ENCODE results near the gene PCDH9. TPM values are rescaled to one million over a fixed set of nuclear protein-coding genes. Genes with fewer than 3 reads are reported as not detected.

Gene PCDH9
- total and polyA plus RNA-seq, 8 donors, result 2.0 to 11.6 (median 3.1) TPM

DNA sequence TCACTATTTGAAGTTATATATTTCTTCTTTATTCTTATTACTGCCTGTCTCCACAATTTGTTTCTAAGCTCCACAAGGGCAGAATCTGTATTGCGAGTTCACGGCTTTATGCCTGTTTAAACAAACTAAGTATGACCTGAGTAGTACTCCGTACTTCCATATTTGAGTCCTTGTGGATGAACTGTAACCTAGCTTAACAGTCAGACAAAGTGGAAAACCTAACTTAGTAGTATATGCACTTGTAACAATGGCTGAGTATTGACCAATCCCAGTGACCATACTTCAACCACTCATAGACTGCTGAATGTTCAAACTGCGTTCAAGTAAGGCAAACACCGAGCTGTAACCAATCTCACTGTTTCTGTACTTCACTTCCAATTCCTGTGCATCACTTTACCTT, 292.7 kb downstream of the PCDH9 start:
- ATAC-seq (no peak), DNase-seq (no peak)
- intact Hi-C loops (cut with DNase I), result no loop called here
- Histone ChIP-seq H3K27ac (no peak overlapping the region), H3K36me3 (no peaks in the 10 kb centered on the region), H3K9me3 (peaks cover 0 to 3% of the 10 kb centered on the region in 2 donors), H3K27me3 (no peaks in the 10 kb centered on the region), H3K4me3 (no peak overlapping the region), H3K4me1 (no peaks in the 10 kb centered on the region)
- TF ChIP-seq CTCF (IDR thresholded peaks at IDR 0.05), result no peak

DNA sequence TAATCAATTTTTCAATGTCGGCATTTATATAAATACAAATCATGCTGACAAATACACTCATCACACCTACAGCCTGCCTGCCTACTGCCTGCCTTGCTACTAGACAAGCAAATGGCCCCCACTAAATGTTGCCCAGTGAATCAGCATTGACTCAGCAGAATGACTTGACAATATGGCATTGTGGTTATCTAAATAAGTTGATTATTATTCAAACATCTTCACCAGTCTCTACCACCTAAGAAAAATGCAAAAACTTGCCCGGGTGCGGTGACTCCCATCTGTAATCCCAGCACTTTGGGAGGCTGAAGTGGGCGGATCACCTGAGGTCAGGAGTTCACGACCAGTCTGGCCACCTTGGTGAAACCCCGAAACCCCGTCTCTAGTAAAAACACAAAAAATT, 296.1 kb downstream of the PCDH9 start:
- DNase-seq (no peak), ATAC-seq (no peak)
- Histone ChIP-seq H3K36me3 (no peaks in the 10 kb centered on the region), H3K4me1 (no peaks in the 10 kb centered on the region), H3K27me3 (no peaks in the 10 kb centered on the region), H3K9me3 (peaks cover 0 to 3% of the 10 kb centered on the region in 2 donors), H3K4me3 (no peak overlapping the region), H3K27ac (no peak overlapping the region)
- intact Hi-C loops (cut with DNase I), result no loop called here
- no peak for TF ChIP-seq CTCF (IDR thresholded peaks at IDR 0.05)

- TF ChIP-seq CTCF (IDR thresholded peaks at IDR 0.05), result no peak
- no peaks in the 10 kb centered on the region for H3K36me3 ChIP-seq
- no peaks in the 10 kb centered on the region for H3K27me3 ChIP-seq
- H3K4me3 ChIP-seq, result no peak overlapping the region
- H3K9me3 ChIP-seq, result peaks cover 0 to 3% of the 10 kb centered on the region in 2 donors
- intact Hi-C loops (cut with DNase I), result no loop called here
- no peak for ATAC-seq
- DNase-seq, result no peak
- H3K27ac ChIP-seq, result no peak overlapping the region
- H3K4me1 ChIP-seq, result no peaks in the 10 kb centered on the region
Observed at GRCh38 chr13:66933527-66933926, 296.6 kb downstream of the PCDH9 start.

- intact Hi-C loops (cut with DNase I), result no loop called here
- no peak for ATAC-seq
- no peaks in the 10 kb centered on the region for H3K36me3 ChIP-seq
- no peaks in the 10 kb centered on the region for H3K4me1 ChIP-seq
- H3K4me3 ChIP-seq, result no peak overlapping the region
- no peak for TF ChIP-seq CTCF (IDR thresholded peaks at IDR 0.05)
- H3K9me3 ChIP-seq, result no peaks in the 10 kb centered on the region
- DNase-seq, result no peak
- no peaks in the 10 kb centered on the region for H3K27me3 ChIP-seq
- no peak overlapping the region for H3K27ac ChIP-seq
Observed at GRCh38 chr13:66927562-66927961, 302.6 kb downstream of the PCDH9 start.

DNA sequence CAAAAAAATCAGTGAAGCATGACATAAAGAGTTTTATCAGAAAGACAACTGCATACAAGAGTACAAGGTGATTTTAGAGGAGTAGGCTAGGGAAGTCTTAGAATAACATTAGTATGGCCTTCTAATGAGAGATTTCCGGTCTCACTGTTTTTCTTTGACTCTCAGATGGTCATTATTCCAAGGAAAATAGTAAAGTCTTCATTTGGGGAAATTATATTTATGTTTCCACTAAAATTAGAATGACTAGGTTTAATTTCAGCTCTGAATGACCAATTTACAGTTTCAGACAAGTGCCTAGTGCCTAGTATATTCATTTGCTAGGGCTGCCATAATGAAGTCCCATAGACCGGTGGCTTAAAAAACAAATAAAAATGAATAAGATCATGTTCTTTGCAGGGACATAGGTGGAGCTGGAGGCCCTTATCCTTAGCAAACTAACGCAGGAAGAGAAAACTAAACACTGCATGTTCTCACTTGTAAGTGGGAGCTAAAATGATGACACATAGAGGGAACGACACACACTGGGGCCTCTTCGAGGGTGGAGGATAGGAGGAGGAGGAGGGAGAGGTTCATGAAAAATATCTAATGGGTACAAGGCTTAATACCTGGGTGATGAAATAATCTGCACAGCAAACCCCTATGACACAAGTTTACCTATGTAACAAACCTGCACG, 303.1 kb downstream of the PCDH9 start:
- TF ChIP-seq CTCF (IDR thresholded peaks at IDR 0.05), result no peak
- H3K4me1 ChIP-seq, result no peaks in the 10 kb centered on the region
- no peaks in the 10 kb centered on the region for H3K9me3 ChIP-seq
- DNase-seq (no peak), ATAC-seq (peak; percentile 14)
- H3K36me3 ChIP-seq, result no peaks in the 10 kb centered on the region
- no peaks in the 10 kb centered on the region for H3K27me3 ChIP-seq
- no peak overlapping the region for H3K27ac ChIP-seq
- intact Hi-C loops (cut with DNase I), result no loop called here
- no peak overlapping the region for H3K4me3 ChIP-seq

All from left lung (tissue), 10 donors.